ENCODE results near the gene PAQR4.

- TF ChIP-seq CTCF (IDR thresholded peaks at IDR 0.05; ENCODE audit: poor library complexity, severe bottlenecking), result no peak
- TF ChIP-seq SMC3 (conservative IDR thresholded peaks at IDR 0.05; ENCODE audit: poor library complexity), result no peak
- TF ChIP-seq EP300 (conservative IDR thresholded peaks at IDR 0.05; ENCODE audit: poor library complexity, severe bottlenecking), result no peak
- no peak for TF ChIP-seq RAD21 (conservative IDR thresholded peaks at IDR 0.05)
- no peak for TF ChIP-seq POLR2AphosphoS5 (IDR thresholded peaks at IDR 0.05)
Observed at GRCh38 chr16:3013491-3013951, 44.4 kb downstream of the PAQR4 start.
